GM23338 (cell line): ENCODE results near the gene RTN4RL1. TPM values are rescaled to one million over a fixed set of nuclear protein-coding genes. Genes with fewer than 3 reads are reported as not detected.
"Not testable (repeated sequence)": the region's sequence is repeated elsewhere in the genome, so short reads cannot be mapped to it uniquely, and the experiment has no call there.

Experiments used
- ATAC-seq: fragments of 200-7000 bp; cut with Tn5 transposase; 3 replicates; pipeline ENCODE4 v1.9.1; 2020
- DNase-seq: peaks from one replicate; pipeline ENCODE4 v3.0.0-alpha.2; 2015; ENCODE audit warnings: low spot score
- H2AFZ ChIP-seq: fragments of 200-600 bp; sonication (generic); 2 replicates; pipeline ENCODE4 v1.8.0; 2016; ENCODE audit warnings: antibody characterized with exemption, mild to moderate bottlenecking, moderate library complexity
- H3F3A ChIP-seq: fragments of 200-600 bp; sonication (generic); replicated peaks from 2 replicates; pipeline ENCODE4 v1.8.0; 2017; ENCODE audit warnings: antibody characterized with exemption, mixed run types, low read depth
- H3K27ac ChIP-seq: fragments of 200-600 bp; sonication (generic); 2 replicates; pipeline ENCODE4 v1.6.1; 2016; ENCODE audit warnings: low read depth
- H3K27me3 ChIP-seq: fragments of 200-600 bp; sonication (generic); 2 replicates; pipeline ENCODE4 v1.8.0; 2016; ENCODE audit warnings: mild to moderate bottlenecking, mixed run types, moderate library complexity; ENCODE audit not compliant: insufficient read depth
- H3K36me3 ChIP-seq: fragments of 200-600 bp; sonication (generic); 2 replicates; pipeline ENCODE4 v1.8.0; 2016; ENCODE audit warnings: mild to moderate bottlenecking; ENCODE audit not compliant: insufficient read depth
- H3K4me1 ChIP-seq: fragments of 200-600 bp; sonication (generic); 2 replicates; pipeline ENCODE4 v1.8.0; 2016; ENCODE audit warnings: mild to moderate bottlenecking, moderate library complexity; ENCODE audit not compliant: insufficient read depth
- H3K4me2 ChIP-seq: fragments of 200-600 bp; sonication (generic); 2 replicates; pipeline ENCODE4 v1.7.1; 2017; ENCODE audit warnings: mixed run types
- H3K4me3 ChIP-seq: fragments of 200-600 bp; sonication (generic); 2 replicates; pipeline ENCODE4 v1.6.1; 2016; ENCODE audit warnings: mixed run types
- H3K79me2 ChIP-seq: fragments of 200-600 bp; sonication (generic); replicated peaks from 2 replicates; pipeline ENCODE4 v1.8.0; 2017; ENCODE audit warnings: mild to moderate bottlenecking; ENCODE audit not compliant: insufficient read depth
- H3K9me2 ChIP-seq: fragments of 200-600 bp; sonication (generic); 2 replicates; pipeline ENCODE4 v1.8.0; 2017; ENCODE audit not compliant: insufficient read depth
- H4K20me1 ChIP-seq: fragments of 200-600 bp; sonication (generic); replicated peaks from 2 replicates; pipeline ENCODE4 v1.8.0; 2017; ENCODE audit warnings: mild to moderate bottlenecking; ENCODE audit not compliant: insufficient read depth
- H3K27ac Mint-ChIP-seq: 2 replicates; pipeline ENCODE4 v1.8.0; 2020; ENCODE audit warnings: inconsistent platforms, mild to moderate bottlenecking, moderate library complexity, mixed read lengths
- H3K27me3 Mint-ChIP-seq: 3 replicates; pipeline ENCODE4 v1.8.0; 2022; ENCODE audit warnings: low read depth, mild to moderate bottlenecking, moderate library complexity, mixed read lengths, inconsistent platforms; ENCODE audit not compliant: insufficient read depth, poor library complexity
- H3K36me3 Mint-ChIP-seq: 3 replicates; pipeline ENCODE4 v1.8.0; 2021; ENCODE audit warnings: low read depth, mild to moderate bottlenecking, inconsistent platforms, moderate library complexity, mixed read lengths
- H3K4me1 Mint-ChIP-seq: 3 replicates; pipeline ENCODE4 v1.8.0; 2020; ENCODE audit warnings: mild to moderate bottlenecking, inconsistent platforms, mixed read lengths
- H3K4me3 Mint-ChIP-seq: 3 replicates; pipeline ENCODE4 v1.8.0; 2021; ENCODE audit warnings: moderate library complexity, mild to moderate bottlenecking, inconsistent platforms, mixed read lengths
- H3K9me3 Mint-ChIP-seq: 3 replicates; pipeline ENCODE4 v1.8.0; 2020; ENCODE audit warnings: moderate library complexity, mild to moderate bottlenecking, inconsistent platforms, mixed read lengths
- CREB1 ChIP-seq: fragments of 250-450 bp; sonication (Bioruptor Pico); IDR thresholded peaks from 2 replicates; pipeline ENCODE4 v1.5.0; 2020; ENCODE audit warnings: low read depth, mild to moderate bottlenecking, moderate library complexity
- EZH2 ChIP-seq: fragments of 200-600 bp; sonication (generic); IDR thresholded peaks from one replicate; pipeline ENCODE4 v1.8.0; 2017; ENCODE audit warnings: antibody characterized with exemption, mild to moderate bottlenecking, low read depth; ENCODE audit not compliant: unreplicated experiment
- JUNB ChIP-seq: IDR thresholded peaks from one replicate; pipeline ENCODE4 v1.6.1; 2016; ENCODE audit warnings: antibody characterized with exemption; ENCODE audit not compliant: unreplicated experiment
- POLR2AphosphoS5 ChIP-seq: IDR thresholded peaks from 2 replicates; pipeline ENCODE4 v1.6.1; 2016; ENCODE audit warnings: antibody characterized with exemption, low read depth
- ZNF331 ChIP-seq: fragments of 250-450 bp; sonication (Bioruptor Pico); IDR thresholded peaks from 2 replicates; pipeline ENCODE4 v1.5.0; 2020; ENCODE audit warnings: low read depth, mild to moderate bottlenecking, moderate library complexity
- polyA plus RNA-seq: library from polyadenylated mRNA; unstranded; fragments of >200 nt; fragmentation: Nextera tagmentation; extraction: Ambion mirVana; gene quantifications from 2 replicates; pipeline ENCODE4 v1.2.1, GENCODE V29; 2016
- total RNA-seq: library from RNA; depleted of rRNA; stranded (reverse); fragments of >200 nt; shearing (Covaris generic); gene quantifications from 2 replicates; pipeline ENCODE4 v1.2.3, GENCODE V29; 2014
- TF ChIP-seq, protein P1 (sequence below): IDR thresholded peaks from one replicate; pipeline ENCODE4 v1.6.1; 2018; ENCODE audit warnings: antibody characterized with exemption; ENCODE audit not compliant: unreplicated experiment

RTN4RL1 gene
- total and polyA plus RNA-seq, 2 experiments from 2014 or later: 0.17 TPM; not detected in 1

DNA sequence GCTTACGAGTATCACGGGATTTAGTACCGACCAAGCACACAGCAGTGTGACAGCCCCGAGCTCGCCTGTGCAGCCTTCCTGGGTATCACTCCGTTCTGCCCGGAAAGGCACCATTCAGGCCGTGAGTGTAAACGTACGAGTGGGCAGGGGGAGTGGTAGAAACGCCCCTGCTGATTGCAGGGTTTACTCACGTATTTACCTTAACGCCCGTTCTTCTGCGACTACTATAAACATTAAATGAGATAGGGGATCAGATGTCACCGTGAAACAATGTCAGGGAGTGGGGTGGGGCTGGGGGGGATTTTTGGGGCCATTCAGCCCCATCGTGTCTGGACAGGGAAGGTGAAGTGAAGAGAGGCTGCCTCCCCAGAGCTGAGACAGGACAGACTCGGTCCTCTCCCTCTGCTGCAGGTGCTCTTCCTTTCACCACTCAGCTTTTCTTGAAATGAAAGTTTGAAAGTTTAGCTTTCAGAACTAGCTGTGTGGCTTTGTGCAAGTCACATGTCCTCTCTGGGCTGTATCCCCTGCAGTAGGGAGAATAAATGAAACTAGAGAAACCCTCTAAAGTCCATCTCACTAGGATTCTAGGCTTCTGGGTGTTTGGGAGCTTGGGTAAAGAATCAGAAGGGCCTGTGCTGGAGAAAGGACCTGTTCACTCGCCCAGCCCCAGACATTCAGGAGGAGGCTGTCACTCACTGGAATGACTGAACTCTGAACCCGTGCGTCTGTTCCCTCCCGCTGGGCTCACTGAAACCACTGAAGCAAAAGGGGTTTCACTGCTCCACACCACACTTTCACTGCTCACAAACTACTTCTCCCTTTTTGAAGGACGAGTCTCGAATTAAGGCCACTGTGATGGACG, 128.7 kb downstream of the RTN4RL1 start:
- no peak overlapping the region for H3K4me3 Mint-ChIP-seq
- H3K27me3 ChIP-seq: no peaks in the 10 kb centered on the region
- H3K36me3 Mint-ChIP-seq: peaks cover 71% of the 10 kb centered on the region
- H2AFZ ChIP-seq: no peak overlapping the region
- DNase-seq: no peak
- H3K9me3 Mint-ChIP-seq: no peaks in the 10 kb centered on the region; the same call in 2 of the 3 replicates
- no peak overlapping the region for H3K4me3 ChIP-seq
- no peaks in the 10 kb centered on the region for H3K27me3 Mint-ChIP-seq
- H3K4me1 Mint-ChIP-seq: no peaks in the 10 kb centered on the region
- no peak overlapping the region for H3K4me2 ChIP-seq
- H3K4me1 ChIP-seq: no peaks in the 10 kb centered on the region
- no peak for ATAC-seq
- H3F3A ChIP-seq: no peaks in the 10 kb centered on the region
- no peak for TF ChIP-seq POLR2AphosphoS5
- no peaks in the 10 kb centered on the region for H3K79me2 ChIP-seq
- H3K27ac ChIP-seq: no peak overlapping the region
- no peaks in the 10 kb centered on the region for H3K9me2 ChIP-seq
- H4K20me1 ChIP-seq: peaks cover 4% of the 10 kb centered on the region
- peaks cover 12% of the 10 kb centered on the region for H3K36me3 ChIP-seq
- no peak overlapping the region for H3K27ac Mint-ChIP-seq

DNA sequence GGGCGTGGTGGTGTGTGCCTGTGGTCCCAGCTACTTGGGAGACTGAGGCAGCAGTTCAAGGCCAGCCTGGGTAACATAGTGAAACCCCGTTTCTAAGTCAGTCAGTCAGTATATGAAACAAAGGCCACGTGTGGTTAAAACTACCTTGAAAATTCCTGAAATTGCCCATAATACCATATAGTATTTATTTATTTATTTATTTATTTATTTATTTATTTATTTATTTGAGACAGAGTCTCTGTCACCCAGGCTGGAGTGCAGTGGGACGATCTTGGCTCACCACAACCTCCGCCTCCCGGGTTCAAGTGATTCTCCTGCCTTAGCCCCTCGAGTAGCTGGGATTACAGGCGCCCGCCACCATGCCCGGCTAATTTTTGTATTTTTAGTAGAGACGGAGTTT, 129.7 kb downstream of the RTN4RL1 start:
- H2AFZ ChIP-seq, H3K4me1 Mint-ChIP-seq, H3K27me3 Mint-ChIP-seq, H3K4me2 ChIP-seq, H3F3A ChIP-seq, H3K27ac Mint-ChIP-seq, H3K9me2 ChIP-seq, H4K20me1 ChIP-seq, H3K4me1 ChIP-seq, H3K27ac ChIP-seq, ATAC-seq, H3K79me2 ChIP-seq, H3K9me3 Mint-ChIP-seq, H3K4me3 ChIP-seq, H3K4me3 Mint-ChIP-seq, H3K27me3 ChIP-seq, DNase-seq: not testable (repeated sequence)
- H3K36me3 Mint-ChIP-seq: peaks cover 79% of the 10 kb centered on the region
- H3K36me3 ChIP-seq: peaks cover 13% of the 10 kb centered on the region

DNA sequence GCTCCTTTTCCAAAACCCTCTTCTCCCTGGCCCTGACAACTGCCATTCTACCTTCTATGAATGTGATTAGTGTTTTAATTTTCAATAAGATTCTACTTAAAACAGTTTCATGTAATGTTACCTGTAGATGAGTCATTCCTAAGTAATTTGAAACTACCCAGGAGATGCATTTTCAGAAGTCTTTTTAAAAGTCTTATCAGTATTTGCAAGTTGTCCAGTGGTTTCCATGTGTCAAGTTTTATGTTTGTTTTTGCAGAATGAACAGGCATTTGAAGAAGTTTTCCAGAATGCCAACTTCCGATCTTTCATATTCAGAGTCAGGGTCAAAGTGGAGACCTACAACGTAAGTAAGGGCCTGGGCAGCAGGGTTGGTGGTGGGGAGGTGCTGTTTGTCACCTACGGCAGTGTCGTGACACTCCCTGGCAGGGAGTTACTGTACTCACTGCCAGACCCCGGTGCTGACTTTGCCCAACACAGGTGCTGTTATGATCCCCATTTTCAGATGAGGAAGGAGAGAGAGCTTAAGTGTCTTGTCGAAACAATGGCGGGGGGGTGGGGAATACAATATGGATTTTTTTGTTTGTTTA, 130.3 kb downstream of the RTN4RL1 start:
- no peak overlapping the region for H3K4me2 ChIP-seq
- Mint-ChIP-seq H3K27me3 (no peaks in the 10 kb centered on the region), H3K36me3 (peaks cover 82% of the 10 kb centered on the region), H3K9me3 (no peaks in the 10 kb centered on the region; the same call in 2 of the 3 replicates), H3K4me1 (no peaks in the 10 kb centered on the region), H3K27ac (no peak overlapping the region), H3K4me3 (no peak overlapping the region)
- DNase-seq (no peak), ATAC-seq (no peak)
- TF ChIP-seq JUNB (no peak), ZNF331 (no peak), CREB1 (CRISPR knock-in tag) (no peak), EZH2 (no peak)
- TF ChIP-seq, protein P1, sequence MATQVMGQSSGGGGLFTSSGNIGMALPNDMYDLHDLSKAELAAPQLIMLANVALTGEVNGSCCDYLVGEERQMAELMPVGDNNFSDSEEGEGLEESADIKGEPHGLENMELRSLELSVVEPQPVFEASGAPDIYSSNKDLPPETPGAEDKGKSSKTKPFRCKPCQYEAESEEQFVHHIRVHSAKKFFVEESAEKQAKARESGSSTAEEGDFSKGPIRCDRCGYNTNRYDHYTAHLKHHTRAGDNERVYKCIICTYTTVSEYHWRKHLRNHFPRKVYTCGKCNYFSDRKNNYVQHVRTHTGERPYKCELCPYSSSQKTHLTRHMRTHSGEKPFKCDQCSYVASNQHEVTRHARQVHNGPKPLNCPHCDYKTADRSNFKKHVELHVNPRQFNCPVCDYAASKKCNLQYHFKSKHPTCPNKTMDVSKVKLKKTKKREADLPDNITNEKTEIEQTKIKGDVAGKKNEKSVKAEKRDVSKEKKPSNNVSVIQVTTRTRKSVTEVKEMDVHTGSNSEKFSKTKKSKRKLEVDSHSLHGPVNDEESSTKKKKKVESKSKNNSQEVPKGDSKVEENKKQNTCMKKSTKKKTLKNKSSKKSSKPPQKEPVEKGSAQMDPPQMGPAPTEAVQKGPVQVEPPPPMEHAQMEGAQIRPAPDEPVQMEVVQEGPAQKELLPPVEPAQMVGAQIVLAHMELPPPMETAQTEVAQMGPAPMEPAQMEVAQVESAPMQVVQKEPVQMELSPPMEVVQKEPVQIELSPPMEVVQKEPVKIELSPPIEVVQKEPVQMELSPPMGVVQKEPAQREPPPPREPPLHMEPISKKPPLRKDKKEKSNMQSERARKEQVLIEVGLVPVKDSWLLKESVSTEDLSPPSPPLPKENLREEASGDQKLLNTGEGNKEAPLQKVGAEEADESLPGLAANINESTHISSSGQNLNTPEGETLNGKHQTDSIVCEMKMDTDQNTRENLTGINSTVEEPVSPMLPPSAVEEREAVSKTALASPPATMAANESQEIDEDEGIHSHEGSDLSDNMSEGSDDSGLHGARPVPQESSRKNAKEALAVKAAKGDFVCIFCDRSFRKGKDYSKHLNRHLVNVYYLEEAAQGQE: no peak
- peaks cover 14% of the 10 kb centered on the region for H3K36me3 ChIP-seq
- no peak overlapping the region for H2AFZ ChIP-seq
- no peaks in the 10 kb centered on the region for H3K79me2 ChIP-seq
- H3K27ac ChIP-seq: no peak overlapping the region
- H3K4me3 ChIP-seq: no peak overlapping the region
- H3K9me2 ChIP-seq: no peaks in the 10 kb centered on the region
- peaks cover 4% of the 10 kb centered on the region for H4K20me1 ChIP-seq
- H3K4me1 ChIP-seq: no peaks in the 10 kb centered on the region
- no peaks in the 10 kb centered on the region for H3K27me3 ChIP-seq
- H3F3A ChIP-seq: no peaks in the 10 kb centered on the region
